MCF 10A (cell line): ENCODE measurements around the gene PER1. TPM values are rescaled to one million over a fixed set of nuclear protein-coding genes. Genes with fewer than 3 reads are reported as not detected.

Experiments
- BruUV-seq: library from RNA; stranded (reverse); fragments of 400-500 nt; replicated peaks from 2 replicates; lab custom pipeline; 2021; lab: Mats Ljungman, UMichigan
- CTCF ChIA-PET: fragments of 300-600 bp; sonication (Branson Sonifier 250); formaldehyde crosslinking; extraction: SDS; loops from one replicate; lab custom pipeline; 2021; ENCODE audit warnings: antibody characterized with exemption, inconsistent platforms; lab: Yijun Ruan, JAX
- POLR2A ChIA-PET: fragments of 300-600, 350-650 bp; sonication (Branson Sonifier 250); formaldehyde crosslinking; extraction: SDS; loops from one replicate; lab custom pipeline; 2020; ENCODE audit warnings: antibody characterized with exemption, inconsistent platforms; lab: Yijun Ruan, JAX
- DNase-seq: peaks from one replicate; pipeline ENCODE4 v3.0.0-alpha.2; 2018; ENCODE audit not compliant: unreplicated experiment
- H3K27ac Mint-ChIP-seq: one replicate; pipeline ENCODE4 v1.8.0; 2022; ENCODE audit warnings: mild to moderate bottlenecking, low read depth, mixed read lengths; ENCODE audit not compliant: unreplicated experiment
- H3K27me3 Mint-ChIP-seq: one replicate; pipeline ENCODE4 v1.8.0; 2022; ENCODE audit warnings: mixed read lengths; ENCODE audit not compliant: insufficient read depth, unreplicated experiment
- H3K36me3 Mint-ChIP-seq: one replicate; pipeline ENCODE4 v1.8.0; 2022; ENCODE audit warnings: mild to moderate bottlenecking, moderate library complexity, mixed read lengths; ENCODE audit not compliant: insufficient read depth, unreplicated experiment
- H3K4me1 Mint-ChIP-seq: one replicate; pipeline ENCODE4 v1.8.0; 2022; ENCODE audit warnings: mixed read lengths; ENCODE audit not compliant: insufficient read depth, unreplicated experiment
- H3K4me3 Mint-ChIP-seq: one replicate; pipeline ENCODE4 v1.8.0; 2022; ENCODE audit warnings: mild to moderate bottlenecking, moderate library complexity, mixed read lengths; ENCODE audit not compliant: unreplicated experiment
- H3K9me3 Mint-ChIP-seq: one replicate; pipeline ENCODE4 v1.8.0; 2022; ENCODE audit warnings: mixed read lengths; ENCODE audit not compliant: unreplicated experiment
- CTCF ChIP-seq: fragments of 200-600 bp; IDR thresholded peaks from one replicate; pipeline ENCODE4 v1.8.0; 2022; ENCODE audit warnings: antibody characterized with exemption, mild to moderate bottlenecking; ENCODE audit not compliant: unreplicated experiment
- intact Hi-C: fragments of 100-400 bp; cut with micrococcal nuclease; formaldehyde crosslinking; loops from 2 replicates; pipeline ENCODE4 v1.14.1; 2022
- total RNA-seq: library from RNA; stranded (reverse); gene quantifications from 2 replicates; pipeline ENCODE4 v1.2.3, GENCODE V29; 2022

PER1 gene
- total RNA-seq, 1 experiment from 2014 or later: 190 TPM

DNA sequence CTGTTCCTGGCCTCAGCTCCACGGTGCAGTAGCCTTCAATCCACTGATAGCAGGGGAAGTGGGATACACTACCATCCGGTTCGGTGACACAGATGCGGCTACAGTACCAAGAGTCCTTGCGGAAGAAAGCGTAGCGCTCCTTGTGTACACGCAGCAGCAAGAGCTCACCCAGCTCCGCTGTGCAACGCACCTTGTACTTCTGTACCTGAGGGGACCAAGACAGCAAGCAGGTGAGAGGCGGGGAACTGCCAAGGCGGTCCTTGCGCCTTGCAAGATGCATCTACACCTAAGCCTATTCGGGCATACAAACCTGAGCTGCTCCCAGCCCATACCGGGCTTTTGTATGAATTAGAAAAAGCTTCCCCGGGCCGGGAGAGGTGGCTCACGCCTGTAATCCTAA lies 35.4 kb downstream of the PER1 start:
- CTCF ChIA-PET: interaction anchor here (0.8 to 6.7 kb wide), 7 partner anchors 13 to 181 kb away, joined by 3 to 67 read pairs (median 5); no protein-coding TSS in a partner anchor
- BruUV-seq: no TSS peak

GRCh38 chr17:8110907-8111306 lies 41.3 kb downstream of the PER1 start:
- POLR2A ChIA-PET: interaction anchor here (1.0 to 1.3 kb wide), 3 partner anchors 9 to 51 kb away, joined by 4 to 7 read pairs (median 4); no protein-coding TSS in a partner anchor
- Mint-ChIP-seq H3K27me3 (no peaks in the 10 kb centered on the region), H3K4me3 (no peak overlapping the region)

More for the DNA sequence above, 35.4 kb downstream of the PER1 start:
- Mint-ChIP-seq H3K4me3 (no peak overlapping the region), H3K27me3 (no peaks in the 10 kb centered on the region), H3K9me3 (no peaks in the 10 kb centered on the region), H3K4me1 (peaks cover 25% of the 10 kb centered on the region), H3K27ac (no peak overlapping the region), H3K36me3 (peaks cover 28% of the 10 kb centered on the region)
- POLR2A ChIA-PET: interaction anchor here (1.0 to 6.4 kb wide), 9 partner anchors 10 to 132 kb away, joined by 3 to 172 read pairs (median 30); partner anchors contain the start of genes BORCS6, CTC1, PER1 and PFAS
- no peak for DNase-seq
- intact Hi-C loops: no loop called here
- TF ChIP-seq CTCF: no peak

DNA sequence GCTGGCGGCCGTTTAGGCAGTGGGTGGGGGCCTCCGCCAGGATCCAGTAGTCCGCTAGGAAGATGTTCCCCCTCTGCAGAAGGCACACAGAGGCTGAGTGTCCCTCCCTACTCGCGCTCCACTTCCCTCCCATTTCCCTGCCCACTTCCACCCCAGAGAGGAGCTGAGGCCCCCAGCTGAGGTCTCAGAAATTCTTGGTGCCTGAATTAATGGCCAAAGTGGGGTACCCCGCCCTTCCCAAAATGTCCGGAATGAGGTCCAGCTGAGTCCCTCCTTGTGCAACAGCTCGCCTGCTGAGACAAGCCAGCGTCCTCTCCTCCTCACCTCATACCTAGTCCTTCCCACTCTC lies 41.8 kb downstream of the PER1 start:
- intact Hi-C loops: loop anchor here (1.0 kb wide), 2 partner anchors 16 to 30 kb away; no protein-coding TSS in a partner anchor
- Mint-ChIP-seq H3K4me1 (peaks cover 17% of the 10 kb centered on the region), H3K4me3 (no peak overlapping the region), H3K27ac (no peak overlapping the region), H3K36me3 (no peaks in the 10 kb centered on the region), H3K27me3 (no peaks in the 10 kb centered on the region), H3K9me3 (no peaks in the 10 kb centered on the region)
- no peak for DNase-seq
- POLR2A ChIA-PET: interaction anchor here (1.0 to 1.3 kb wide), 3 partner anchors 9 to 50 kb away, joined by 4 to 7 read pairs (median 4); no protein-coding TSS in a partner anchor
- no TSS peak for BruUV-seq
- CTCF ChIA-PET: interaction anchor here (0.6 to 14.2 kb wide), 23 partner anchors 9 to 592 kb away, joined by 3 to 233 read pairs (median 4); partner anchors contain the start of genes ALOX12B and CTC1
- no peak for TF ChIP-seq CTCF

More at GRCh38 chr17:8110907-8111306, 41.3 kb downstream of the PER1 start:
- TF ChIP-seq CTCF: no peak
- peaks cover 12% of the 10 kb centered on the region for H3K4me1 Mint-ChIP-seq
- no peaks in the 10 kb centered on the region for H3K9me3 Mint-ChIP-seq
- CTCF ChIA-PET: interaction anchor here (0.6 to 14.2 kb wide), 26 partner anchors 9 to 592 kb away, joined by 3 to 233 read pairs (median 4); partner anchors contain the start of genes ALOX12B, CTC1 and KRABD2
- H3K36me3 Mint-ChIP-seq: no peaks in the 10 kb centered on the region
- H3K27ac Mint-ChIP-seq: no peak overlapping the region
- no peak for DNase-seq
- intact Hi-C loops: loop anchor here (1.0 kb wide), 2 partner anchors 17 to 31 kb away; no protein-coding TSS in a partner anchor
- no TSS peak for BruUV-seq

DNA sequence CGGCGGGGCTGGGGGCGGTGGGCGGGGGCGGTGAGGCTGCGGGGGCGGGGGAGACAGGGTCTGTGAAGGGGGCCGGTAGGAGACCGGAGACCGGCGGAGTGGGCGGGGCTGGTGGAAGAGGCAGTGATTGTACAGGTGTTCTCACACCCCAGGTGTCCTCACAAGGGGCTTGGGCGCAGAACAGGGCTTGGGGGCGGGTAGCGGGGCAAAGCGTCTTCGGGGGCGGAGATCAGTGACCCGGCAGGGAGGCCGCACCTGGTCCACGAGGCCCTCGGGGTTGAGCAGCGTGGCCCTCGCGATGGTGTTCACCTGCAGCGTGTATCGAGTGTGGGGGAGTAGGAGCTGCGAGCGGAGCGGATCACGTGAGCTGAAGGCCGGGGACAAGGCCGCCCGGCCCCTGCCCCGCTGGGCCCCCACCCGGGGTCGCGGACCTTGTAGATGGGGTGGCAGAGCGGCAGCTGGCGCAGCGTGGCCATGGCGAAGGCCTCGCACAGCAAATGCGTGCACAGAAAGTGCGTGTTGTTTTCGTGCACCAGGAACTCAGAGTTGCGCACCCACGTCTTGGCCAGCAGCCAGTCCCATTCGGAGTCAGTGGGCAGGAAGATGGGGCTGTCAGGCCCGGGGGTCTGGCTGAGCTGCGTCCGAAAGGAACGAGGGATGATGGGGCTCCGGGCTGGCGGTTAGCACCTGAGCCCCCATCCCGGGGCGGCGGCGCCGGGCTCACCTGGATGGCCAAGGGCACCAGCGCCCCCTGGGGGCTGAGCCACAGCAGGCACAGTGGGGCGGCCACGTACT lies 42.3 kb downstream of the PER1 start:
- no peak overlapping the region for H3K27ac Mint-ChIP-seq
- CTCF ChIA-PET: interaction anchor here (0.5 to 14.2 kb wide), 18 partner anchors 9 to 647 kb away, joined by 3 to 233 read pairs (median 4); partner anchors contain the start of gene ALOX12B
- H3K27me3 Mint-ChIP-seq: no peaks in the 10 kb centered on the region
- POLR2A ChIA-PET: interaction anchor here (1.0 to 1.3 kb wide), 3 partner anchors 8 to 50 kb away, joined by 4 to 7 read pairs (median 4); no protein-coding TSS in a partner anchor
- no peak overlapping the region for H3K4me3 Mint-ChIP-seq
- DNase-seq: peak; percentile 72
- BruUV-seq: no TSS peak
- no peaks in the 10 kb centered on the region for H3K9me3 Mint-ChIP-seq
- intact Hi-C loops: loop anchor here (1.0 kb wide), 2 partner anchors 16 to 30 kb away; no protein-coding TSS in a partner anchor
- TF ChIP-seq CTCF: peak; percentile 86
- H3K36me3 Mint-ChIP-seq: no peaks in the 10 kb centered on the region
- peaks cover 22% of the 10 kb centered on the region for H3K4me1 Mint-ChIP-seq
